HG03571 (cell line): ENCODE results near the gene PTH2.
"Not testable (repeated sequence)": the region's sequence is repeated elsewhere in the genome, so short reads cannot be mapped to it uniquely, and the experiment has no call there.

ENCODE experiments used
- ATAC-seq: cut with Tn5 transposase; IDR thresholded peaks from one replicate; pipeline ENCODE4 v1.9.1; 2021; ENCODE audit not compliant: unreplicated experiment

The PTH2 gene

GRCh38 chr19:49390131-49390928, 32.9 kb downstream of the PTH2 start:
- ATAC-seq: no peak

GRCh38 chr19:49389406-49389805, 33.8 kb downstream of the PTH2 start:
- no peak for ATAC-seq

- ATAC-seq: no peak
Measured at GRCh38 chr19:49387936-49388372, 35.3 kb downstream of the PTH2 start, which contains the start of gene KASH5. Gene KASH5 (plus strand): TSS chr19:49388249. CDS start chr19:49390884, 2,635 bp downstream.

- no peak for ATAC-seq
Measured at GRCh38 chr19:49383599-49383998, 39.6 kb downstream of the PTH2 start.

- no peak for ATAC-seq
Measured at GRCh38 chr19:49382639-49383038, 40.6 kb downstream of the PTH2 start.

GRCh38 chr19:49380391-49380790, 42.9 kb downstream of the PTH2 start:
- no peak for ATAC-seq

- no peak for ATAC-seq
Measured at GRCh38 chr19:49378512-49378911, 44.7 kb downstream of the PTH2 start.

GRCh38 chr19:49374665-49375434, 48.4 kb downstream of the PTH2 start:
- no peak for ATAC-seq

GRCh38 chr19:49373174-49373573, 50.1 kb downstream of the PTH2 start:
- not testable (repeated sequence) for ATAC-seq
